ENCODE measurements around the gene CSNK1G2.

The CSNK1G2 gene

GRCh38 chr19:1918975-1919374 lies 22.0 kb upstream of the CSNK1G2 start:
- DNase-seq (ENCODE audit: low read depth in 2 of 2): no peak

DNA sequence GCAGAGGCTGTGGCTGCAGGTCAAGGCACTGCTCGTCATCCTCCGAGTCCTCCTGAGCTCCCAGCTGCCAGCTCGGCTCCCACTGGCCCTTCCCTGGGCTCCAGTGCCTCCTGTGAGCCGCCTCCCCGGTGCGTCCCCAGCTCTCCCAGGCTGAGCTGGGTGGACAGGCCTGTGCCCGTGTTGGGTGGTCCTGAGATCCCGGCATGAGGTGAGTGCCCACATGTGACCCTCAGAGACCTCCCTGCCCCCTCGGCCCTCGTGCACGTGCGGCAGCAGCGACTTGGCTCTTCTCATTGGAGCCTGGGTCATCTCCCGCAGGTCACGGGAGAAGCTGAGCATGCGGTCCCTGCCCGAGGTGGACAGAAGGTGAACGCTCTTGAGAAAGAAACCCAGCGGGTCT lies 20.3 kb upstream of the CSNK1G2 start:
- DNase-seq (ENCODE audit: low read depth in 2 of 2): no peak

- no peak for DNase-seq (ENCODE audit: low read depth in 2 of 2)
Observed at GRCh38 chr19:1921326-1921725, 19.6 kb upstream of the CSNK1G2 start.

DNA sequence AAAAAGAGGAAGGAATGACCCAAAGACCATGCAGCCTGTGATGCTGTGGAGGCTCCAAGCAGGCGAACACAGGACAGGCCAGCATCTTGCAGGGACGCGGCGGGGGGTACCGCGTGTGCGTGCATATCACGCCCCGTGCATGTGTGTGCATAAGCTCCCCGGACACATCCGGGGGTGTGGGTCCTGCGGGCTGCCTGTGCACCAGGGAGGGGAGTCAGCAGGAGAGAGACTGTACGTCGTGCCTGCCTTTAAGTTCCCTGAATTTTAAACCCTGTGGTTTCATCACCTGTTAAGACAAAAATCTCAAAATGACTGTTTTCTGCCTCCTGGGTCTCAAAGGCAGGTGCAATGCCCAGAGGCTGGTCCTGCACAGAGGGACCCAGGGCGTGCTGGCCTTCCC lies 19.1 kb upstream of the CSNK1G2 start:
- no peak for DNase-seq (ENCODE audit: low read depth in 2 of 2)

GRCh38 chr19:1922803-1923202 lies 18.2 kb upstream of the CSNK1G2 start:
- no peak for DNase-seq (ENCODE audit: low read depth in 2 of 2)

- no peak for DNase-seq (ENCODE audit: low read depth in 2 of 2)
Observed at GRCh38 chr19:1923319-1923718, 17.7 kb upstream of the CSNK1G2 start.

GRCh38 chr19:1924320-1924961 lies 16.5 kb upstream of the CSNK1G2 start:
- no peak for DNase-seq (ENCODE audit: low read depth in 2 of 2)

DNA sequence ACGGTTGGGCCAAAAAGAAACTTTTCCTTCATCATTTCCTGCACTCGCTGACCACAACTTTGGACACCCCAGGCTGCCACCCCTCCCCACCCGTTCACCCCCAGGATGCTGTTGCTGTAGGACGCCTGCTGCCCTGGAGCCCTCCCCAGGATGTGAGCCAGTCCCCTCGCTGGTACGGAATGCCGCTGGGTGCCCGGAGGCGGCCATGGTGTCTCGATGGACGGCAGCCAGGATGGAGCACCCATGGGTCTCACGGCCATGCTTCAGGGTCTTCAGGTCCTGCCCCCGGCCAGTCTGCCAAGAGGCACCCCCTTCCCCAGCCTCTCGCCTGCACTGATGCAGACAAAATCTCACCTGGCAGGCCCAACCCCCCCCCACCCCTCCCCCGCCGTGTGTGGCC lies 15.4 kb upstream of the CSNK1G2 start:
- no peak for DNase-seq (ENCODE audit: low read depth in 2 of 2)

GRCh38 chr19:1929021-1929742 lies 11.8 kb upstream of the CSNK1G2 start:
- DNase-seq (ENCODE audit: low read depth in 2 of 2): peak; percentile 77 to 88

DNA sequence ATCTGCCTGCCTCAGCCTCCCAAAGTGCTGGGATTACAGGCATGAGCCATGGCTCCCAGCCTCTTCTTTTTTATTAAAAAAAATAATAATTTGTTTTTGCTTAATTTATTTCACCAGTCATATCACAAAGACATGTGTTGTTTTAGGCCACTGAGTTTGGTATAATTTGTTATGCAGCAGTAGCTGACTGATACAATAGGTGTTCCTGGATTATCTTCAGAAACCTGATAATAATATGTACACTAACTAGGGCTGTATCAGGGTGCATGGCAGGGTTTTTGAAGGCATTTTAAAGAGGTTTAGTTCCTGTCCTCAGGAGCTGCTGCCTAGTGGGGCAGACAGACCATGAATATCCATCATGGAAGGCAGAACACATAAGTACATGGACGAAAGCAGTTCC lies 9.5 kb upstream of the CSNK1G2 start:
- DNase-seq (ENCODE audit: low read depth in 2 of 2): no peak

DNA sequence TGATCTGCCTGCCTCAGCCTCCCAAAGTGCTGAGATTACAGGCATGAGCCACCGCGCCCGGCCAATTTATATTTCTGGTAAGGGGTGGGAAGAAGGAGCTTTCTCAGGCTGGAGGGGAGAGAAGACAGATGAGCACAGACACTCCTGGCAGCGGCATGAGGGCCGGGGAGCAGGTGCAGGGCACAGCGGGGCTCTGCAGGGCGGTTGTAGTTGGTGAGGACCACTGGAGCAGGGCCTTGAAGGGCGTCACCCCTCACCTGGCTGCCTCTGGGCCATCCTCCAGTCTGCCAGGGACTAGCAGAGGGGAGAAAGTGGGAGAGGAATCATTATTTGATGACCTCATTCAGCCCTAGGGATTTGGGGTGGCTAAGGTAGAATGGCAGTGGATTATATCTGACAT lies 8.6 kb upstream of the CSNK1G2 start:
- no peak for DNase-seq (ENCODE audit: low read depth in 2 of 2)

DNA sequence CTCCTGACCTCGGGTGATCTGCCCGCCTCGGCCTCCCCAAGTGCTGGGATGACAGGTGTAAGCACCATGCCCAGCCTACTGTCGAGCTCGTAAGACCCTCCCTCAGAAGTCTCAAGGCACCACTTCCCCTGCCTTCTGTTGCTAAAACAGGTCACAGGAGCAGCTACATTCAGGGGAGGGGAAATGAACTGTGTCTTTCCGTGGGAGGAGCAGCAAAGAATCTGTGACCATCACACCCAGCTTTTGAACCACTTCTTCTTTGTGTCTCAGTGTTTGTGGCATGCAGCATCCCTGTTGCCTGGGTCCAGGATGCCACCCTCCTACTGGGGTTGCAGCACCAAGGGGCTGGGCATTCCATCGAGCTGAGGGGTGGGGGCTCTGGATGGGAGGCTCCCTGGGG lies 7.7 kb upstream of the CSNK1G2 start:
- no peak for DNase-seq (ENCODE audit: low read depth in 2 of 2)

DNA sequence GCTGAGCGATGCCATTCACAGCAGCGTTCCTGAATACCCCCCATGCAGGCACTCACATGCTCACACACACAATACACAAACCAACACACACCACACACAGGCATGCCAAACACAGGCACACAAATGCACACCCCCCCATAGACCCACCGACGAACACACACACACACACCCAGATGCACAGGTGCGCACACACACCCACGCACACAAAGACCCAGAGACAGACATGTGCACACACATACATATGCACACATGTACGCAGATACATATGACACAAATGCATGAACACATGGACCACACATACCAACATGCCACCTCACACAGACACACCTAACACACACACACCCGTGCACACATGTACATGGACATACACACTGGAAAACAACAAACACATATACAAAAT lies 7.0 kb upstream of the CSNK1G2 start:
- no peak for DNase-seq (ENCODE audit: low read depth in 2 of 2)

GRCh38 chr19:1935484-1936208 lies 5.3 kb upstream of the CSNK1G2 start:
- no peak for DNase-seq (ENCODE audit: low read depth in 2 of 2)

GRCh38 chr19:1936430-1936829 lies 4.5 kb upstream of the CSNK1G2 start:
- no peak for DNase-seq (ENCODE audit: low read depth in 2 of 2)

DNA sequence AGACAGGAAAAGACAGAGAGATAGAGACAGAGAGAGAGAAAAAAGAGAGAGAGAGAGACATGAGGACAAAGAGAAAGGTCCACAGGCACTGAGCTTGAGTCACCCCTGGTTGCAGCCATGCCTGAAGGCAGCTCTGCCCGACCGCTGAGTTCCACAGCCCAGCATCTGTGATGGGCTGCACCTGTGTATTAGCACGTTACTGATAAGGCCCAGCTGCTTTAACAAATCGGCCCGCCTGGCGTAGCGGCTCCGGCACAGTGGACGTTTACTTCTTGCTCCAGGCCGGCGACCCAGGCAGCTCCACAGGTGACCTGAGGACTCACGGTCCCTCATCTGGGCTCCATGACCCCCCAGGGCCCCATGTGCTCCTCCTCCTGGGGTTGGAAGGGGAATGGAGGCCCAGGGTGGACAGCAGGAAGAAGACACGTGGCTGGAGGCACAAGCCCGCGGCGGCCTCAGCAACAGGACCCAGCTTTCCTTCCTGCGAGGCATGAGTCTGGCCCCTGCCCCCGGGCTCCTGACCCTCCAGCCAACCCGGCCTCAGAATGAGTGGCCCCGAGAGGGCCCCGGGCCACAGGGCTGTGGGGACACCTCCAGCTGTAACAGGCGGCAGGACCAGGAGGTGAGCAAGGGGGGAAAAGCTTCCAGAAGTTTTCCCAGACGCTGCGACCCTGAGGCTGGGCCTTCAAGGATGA lies 3.9 kb upstream of the CSNK1G2 start:
- no peak for DNase-seq (ENCODE audit: low read depth in 2 of 2)

GRCh38 chr19:1938071-1938470 lies 2.9 kb upstream of the CSNK1G2 start:
- no peak for DNase-seq (ENCODE audit: low read depth in 2 of 2)

GRCh38 chr19:1942078-1942933 lies 1.3 kb downstream of the CSNK1G2 start:
- peak; percentile 59 to 61 for DNase-seq (ENCODE audit: low read depth in 2 of 2)

GRCh38 chr19:1942934-1943555 lies 2.1 kb downstream of the CSNK1G2 start:
- no peak for DNase-seq (ENCODE audit: low read depth in 2 of 2)

DNA sequence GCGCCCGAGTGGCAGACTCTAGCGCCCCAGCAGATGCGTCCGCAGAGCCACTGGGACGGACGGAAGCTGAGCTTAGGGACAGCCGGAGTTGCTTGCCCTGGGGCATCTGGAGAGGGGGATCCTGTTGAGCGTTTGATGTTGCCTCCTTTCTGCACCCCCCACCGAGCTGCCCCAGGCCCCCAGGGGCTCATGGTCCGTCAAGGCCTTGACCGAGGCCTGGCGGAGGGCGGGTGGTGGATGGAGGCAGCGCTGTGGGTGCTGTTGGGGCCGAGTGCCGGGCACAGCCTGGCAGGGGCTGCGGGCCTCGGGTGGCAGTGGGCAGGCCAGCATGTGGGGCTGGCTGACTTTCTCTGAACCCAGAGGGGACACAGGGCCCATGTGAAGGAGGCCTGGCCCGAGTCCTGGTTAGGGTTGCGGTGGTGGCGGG lies 2.7 kb downstream of the CSNK1G2 start:
- no peak for DNase-seq (ENCODE audit: low read depth in 2 of 2)

Measured in stimulated activated CD8-positive, alpha-beta memory T cell treated with anti-CD3 and anti-CD28 coated beads, Interleukin-2, amount 100 ng/mL, for 48 hours (primary cell).